ENCODE results near the gene PTPRD. TPM values are rescaled to one million over a fixed set of nuclear protein-coding genes. Genes with fewer than 3 reads are reported as not detected.

The PTPRD gene
- total RNA-seq, 1 experiment from 2014 or later = not detected

DNA sequence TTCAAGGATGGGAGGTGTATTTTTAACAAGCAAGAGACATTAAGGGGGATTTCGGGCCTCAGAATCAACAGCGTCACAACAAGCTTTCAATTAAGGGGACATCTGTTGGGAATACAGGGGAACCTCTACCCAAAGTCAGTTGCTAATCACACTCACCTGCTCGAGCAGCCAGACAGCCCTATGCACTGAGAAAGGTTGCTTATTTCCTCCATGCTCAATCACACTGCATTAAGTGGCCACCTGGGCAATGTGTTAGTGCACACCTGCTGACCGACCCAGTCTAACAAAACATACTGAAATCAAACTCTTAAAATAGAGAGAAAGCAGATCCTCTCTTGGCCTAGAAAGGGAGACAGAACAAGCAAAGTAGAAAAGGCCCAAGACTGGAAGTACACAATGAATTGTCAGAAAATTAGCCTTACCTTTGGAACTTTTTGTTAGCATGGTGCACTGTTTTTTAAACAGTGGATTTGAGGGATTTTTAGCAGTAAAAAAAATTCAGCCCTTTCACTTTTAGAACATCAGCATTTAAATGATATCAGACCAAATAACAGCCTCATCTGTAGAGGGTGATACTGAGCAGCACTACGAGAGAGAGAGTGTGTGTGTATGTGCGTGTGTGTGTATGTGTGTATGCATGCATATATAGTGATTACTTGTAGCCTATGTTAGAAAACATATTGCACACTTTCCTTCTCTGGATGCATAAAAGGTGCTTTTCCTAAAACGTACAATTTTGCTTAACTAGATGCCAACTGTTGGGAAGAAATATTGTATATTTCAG is 1694.7 kb downstream of the PTPRD start:
- ChIA-PET CTCF (no interaction called here), POLR2A (ENCODE audit: low non-redundant PET) (no interaction called here)
- H3K36me3 ChIP-seq (ENCODE audit: insufficient read depth, low read length, poor library complexity, severe bottlenecking) = no peaks in the 10 kb centered on the region
- no peak for DNase-seq (ENCODE audit: low spot score)
- H3K27me3 ChIP-seq (replicated peaks; ENCODE audit: insufficient read depth, low read depth, low read length, poor library complexity) = no peaks in the 10 kb centered on the region
- H3K4me3 ChIP-seq (ENCODE audit: low read depth, low read length, poor library complexity, severe bottlenecking) = no peak overlapping the region
- H3K9me3 ChIP-seq (ENCODE audit: low read depth, low read length, poor library complexity, severe bottlenecking) = no peaks in the 10 kb centered on the region
- no TSS peak for BruUV-seq (replicated peaks)
- H3K4me1 ChIP-seq (ENCODE audit: insufficient read depth, low read length, poor library complexity, severe bottlenecking) = no peaks in the 10 kb centered on the region
- H3K27ac ChIP-seq (ENCODE audit: low read depth, low read length, poor library complexity, severe bottlenecking) = no peak overlapping the region
- intact Hi-C loops (cut with micrococcal nuclease; ENCODE audit: unreplicated experiment) = no loop called here
- TF ChIP-seq EZH2 (IDR thresholded peaks at IDR 0.05; ENCODE audit: borderline replicate concordance, low read depth, low read length, poor library complexity, severe bottlenecking) = no peak
- TF ChIP-seq, protein P1, sequence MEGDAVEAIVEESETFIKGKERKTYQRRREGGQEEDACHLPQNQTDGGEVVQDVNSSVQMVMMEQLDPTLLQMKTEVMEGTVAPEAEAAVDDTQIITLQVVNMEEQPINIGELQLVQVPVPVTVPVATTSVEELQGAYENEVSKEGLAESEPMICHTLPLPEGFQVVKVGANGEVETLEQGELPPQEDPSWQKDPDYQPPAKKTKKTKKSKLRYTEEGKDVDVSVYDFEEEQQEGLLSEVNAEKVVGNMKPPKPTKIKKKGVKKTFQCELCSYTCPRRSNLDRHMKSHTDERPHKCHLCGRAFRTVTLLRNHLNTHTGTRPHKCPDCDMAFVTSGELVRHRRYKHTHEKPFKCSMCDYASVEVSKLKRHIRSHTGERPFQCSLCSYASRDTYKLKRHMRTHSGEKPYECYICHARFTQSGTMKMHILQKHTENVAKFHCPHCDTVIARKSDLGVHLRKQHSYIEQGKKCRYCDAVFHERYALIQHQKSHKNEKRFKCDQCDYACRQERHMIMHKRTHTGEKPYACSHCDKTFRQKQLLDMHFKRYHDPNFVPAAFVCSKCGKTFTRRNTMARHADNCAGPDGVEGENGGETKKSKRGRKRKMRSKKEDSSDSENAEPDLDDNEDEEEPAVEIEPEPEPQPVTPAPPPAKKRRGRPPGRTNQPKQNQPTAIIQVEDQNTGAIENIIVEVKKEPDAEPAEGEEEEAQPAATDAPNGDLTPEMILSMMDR (conservative IDR thresholded peaks at IDR 0.05; ENCODE audit: low read depth, low read length) = no peak

DNA sequence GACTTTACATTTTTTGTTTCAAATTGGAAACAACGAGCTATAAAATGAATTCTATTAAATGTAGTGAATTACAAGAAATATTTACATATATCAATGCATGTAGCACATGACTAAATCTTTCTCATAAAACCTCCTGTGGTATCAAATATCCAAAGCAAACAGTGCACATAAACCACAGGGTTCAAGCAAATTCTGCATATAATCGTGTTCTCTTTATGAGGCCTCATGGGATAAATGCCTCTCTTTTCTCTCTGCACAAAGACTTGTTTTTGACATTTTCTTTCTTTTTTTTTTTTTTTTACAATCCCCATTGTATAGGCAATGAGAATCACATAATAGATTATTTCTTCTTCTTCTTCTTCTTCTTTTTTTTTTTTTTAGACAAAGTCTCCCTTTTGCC is 1696.0 kb downstream of the PTPRD start:
- TF ChIP-seq, protein P1 (conservative IDR thresholded peaks at IDR 0.05; ENCODE audit: low read depth, low read length) = no peak
- no peak for TF ChIP-seq EZH2 (IDR thresholded peaks at IDR 0.05; ENCODE audit: borderline replicate concordance, low read depth, low read length, poor library complexity, severe bottlenecking)
- Histone ChIP-seq H3K9me3 (ENCODE audit: low read depth, low read length, poor library complexity, severe bottlenecking) (no peaks in the 10 kb centered on the region), H3K4me1 (ENCODE audit: insufficient read depth, low read length, poor library complexity, severe bottlenecking) (no peaks in the 10 kb centered on the region), H3K4me3 (ENCODE audit: low read depth, low read length, poor library complexity, severe bottlenecking) (no peak overlapping the region), H3K27ac (ENCODE audit: low read depth, low read length, poor library complexity, severe bottlenecking) (no peak overlapping the region), H3K27me3 (replicated peaks; ENCODE audit: insufficient read depth, low read depth, low read length, poor library complexity) (no peaks in the 10 kb centered on the region), H3K36me3 (ENCODE audit: insufficient read depth, low read length, poor library complexity, severe bottlenecking) (no peaks in the 10 kb centered on the region)
- intact Hi-C loops (cut with micrococcal nuclease; ENCODE audit: unreplicated experiment) = no loop called here
- ChIA-PET POLR2A (ENCODE audit: low non-redundant PET) (no interaction called here), CTCF (no interaction called here)
- no TSS peak for BruUV-seq (replicated peaks)
- DNase-seq (ENCODE audit: low spot score) = no peak

DNA sequence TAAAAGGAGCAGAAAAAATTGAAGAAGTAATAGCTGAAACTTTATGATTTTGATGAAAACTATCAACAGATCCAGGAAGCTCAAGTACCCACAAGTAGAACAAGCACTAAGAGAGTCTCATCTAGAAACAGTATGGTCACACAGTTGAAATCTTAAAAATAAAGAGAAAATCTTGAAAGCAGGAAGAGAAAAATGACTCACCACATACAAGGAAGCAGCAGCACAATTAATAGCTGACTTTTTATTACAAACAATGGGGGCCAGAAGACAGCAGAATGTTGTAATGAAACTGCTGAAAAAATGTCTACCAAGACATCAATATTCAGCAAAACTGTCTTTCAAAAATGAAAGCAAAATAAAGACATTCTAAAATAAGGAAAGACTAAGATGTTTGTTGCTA is 1704.9 kb downstream of the PTPRD start:
- no peaks in the 10 kb centered on the region for H3K36me3 ChIP-seq (ENCODE audit: insufficient read depth, low read length, poor library complexity, severe bottlenecking)
- peak; percentile 0 for DNase-seq (ENCODE audit: low spot score)
- H3K27ac ChIP-seq (ENCODE audit: low read depth, low read length, poor library complexity, severe bottlenecking) = no peak overlapping the region
- ChIA-PET POLR2A (ENCODE audit: low non-redundant PET) (no interaction called here), CTCF (no interaction called here)
- no peak for TF ChIP-seq EZH2 (IDR thresholded peaks at IDR 0.05; ENCODE audit: borderline replicate concordance, low read depth, low read length, poor library complexity, severe bottlenecking)
- TF ChIP-seq, protein P1 (conservative IDR thresholded peaks at IDR 0.05; ENCODE audit: low read depth, low read length) = no peak
- H3K4me1 ChIP-seq (ENCODE audit: insufficient read depth, low read length, poor library complexity, severe bottlenecking) = no peaks in the 10 kb centered on the region
- no peak overlapping the region for H3K4me3 ChIP-seq (ENCODE audit: low read depth, low read length, poor library complexity, severe bottlenecking)
- BruUV-seq (replicated peaks) = no TSS peak
- H3K27me3 ChIP-seq (replicated peaks; ENCODE audit: insufficient read depth, low read depth, low read length, poor library complexity) = no peaks in the 10 kb centered on the region
- intact Hi-C loops (cut with micrococcal nuclease; ENCODE audit: unreplicated experiment) = no loop called here
- H3K9me3 ChIP-seq (ENCODE audit: low read depth, low read length, poor library complexity, severe bottlenecking) = no peaks in the 10 kb centered on the region
